HG02588 (cell line): ENCODE results near the gene TXNRD2.

Source experiments
- ATAC-seq: cut with Tn5 transposase; IDR thresholded peaks from one replicate; pipeline ENCODE4 v1.9.1; 2021; ENCODE audit warnings: mild to moderate bottlenecking, moderate library complexity; ENCODE audit not compliant: unreplicated experiment

TXNRD2 gene

GRCh38 chr22:19967850-19968449 is 26.3 kb upstream of the TXNRD2 start:
- ATAC-seq, result no peak

GRCh38 chr22:19966908-19967750 is 25.5 kb upstream of the TXNRD2 start:
- no peak for ATAC-seq

- no peak for ATAC-seq
Measured at GRCh38 chr22:19965771-19966709, 24.4 kb upstream of the TXNRD2 start.

GRCh38 chr22:19964701-19965386 is 23.2 kb upstream of the TXNRD2 start:
- no peak for ATAC-seq

GRCh38 chr22:19963863-19964642 is 22.4 kb upstream of the TXNRD2 start:
- ATAC-seq, result no peak

- no peak for ATAC-seq
Measured at GRCh38 chr22:19962909-19963806, 21.5 kb upstream of the TXNRD2 start.

- no peak for ATAC-seq
Measured at GRCh38 chr22:19962246-19962908, 20.8 kb upstream of the TXNRD2 start.

- ATAC-seq, result no peak
Measured at GRCh38 chr22:19961868-19962245, 20.2 kb upstream of the TXNRD2 start.

GRCh38 chr22:19961201-19961580 is 19.6 kb upstream of the TXNRD2 start:
- ATAC-seq, result no peak

GRCh38 chr22:19960491-19961200 is 19.0 kb upstream of the TXNRD2 start:
- no peak for ATAC-seq

GRCh38 chr22:19959587-19960490 is 18.2 kb upstream of the TXNRD2 start:
- no peak for ATAC-seq

- no peak for ATAC-seq
Measured at GRCh38 chr22:19959043-19959586, 17.5 kb upstream of the TXNRD2 start.

- no peak for ATAC-seq
Measured at GRCh38 chr22:19958083-19959042, 16.7 kb upstream of the TXNRD2 start.

GRCh38 chr22:19957445-19957844 is 15.8 kb upstream of the TXNRD2 start:
- no peak for ATAC-seq
